HG02678 (cell line): ENCODE results near the gene EGR2.

Experiments
- ATAC-seq: cut with Tn5 transposase; IDR thresholded peaks from one replicate; pipeline ENCODE4 v1.9.1; 2021; ENCODE audit warnings: mild to moderate bottlenecking, moderate library complexity; ENCODE audit not compliant: unreplicated experiment

The EGR2 gene

DNA sequence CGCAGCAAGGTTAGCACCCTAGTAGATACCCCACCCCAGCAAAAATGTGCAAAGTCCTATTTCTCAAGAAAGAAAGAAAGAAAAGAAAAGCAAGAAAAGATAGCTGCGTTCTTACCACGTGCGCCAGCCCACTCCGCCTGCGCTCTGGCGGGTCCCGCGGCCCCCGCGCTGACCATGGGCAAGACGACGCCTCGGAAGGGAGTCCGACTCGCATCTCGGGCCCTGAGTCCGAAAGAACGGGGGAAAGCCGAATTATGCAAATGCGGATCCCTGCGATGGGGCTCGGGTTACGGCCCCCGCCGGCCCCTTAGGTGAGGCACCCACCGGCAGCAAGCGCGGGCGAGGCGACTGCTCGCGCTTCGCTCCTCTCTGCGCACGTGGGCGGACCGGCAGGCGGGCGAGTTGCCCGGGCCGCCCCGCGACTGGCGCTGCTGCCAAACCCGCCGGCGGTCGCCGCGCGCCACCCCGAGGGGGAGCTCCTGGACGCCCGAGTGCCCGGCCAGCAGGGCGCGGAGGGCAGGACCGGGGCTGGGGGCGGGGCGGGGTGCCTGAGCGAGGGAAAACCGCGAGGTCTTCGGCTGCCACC is 2.4 kb upstream of the EGR2 start:
- no peak for ATAC-seq

DNA sequence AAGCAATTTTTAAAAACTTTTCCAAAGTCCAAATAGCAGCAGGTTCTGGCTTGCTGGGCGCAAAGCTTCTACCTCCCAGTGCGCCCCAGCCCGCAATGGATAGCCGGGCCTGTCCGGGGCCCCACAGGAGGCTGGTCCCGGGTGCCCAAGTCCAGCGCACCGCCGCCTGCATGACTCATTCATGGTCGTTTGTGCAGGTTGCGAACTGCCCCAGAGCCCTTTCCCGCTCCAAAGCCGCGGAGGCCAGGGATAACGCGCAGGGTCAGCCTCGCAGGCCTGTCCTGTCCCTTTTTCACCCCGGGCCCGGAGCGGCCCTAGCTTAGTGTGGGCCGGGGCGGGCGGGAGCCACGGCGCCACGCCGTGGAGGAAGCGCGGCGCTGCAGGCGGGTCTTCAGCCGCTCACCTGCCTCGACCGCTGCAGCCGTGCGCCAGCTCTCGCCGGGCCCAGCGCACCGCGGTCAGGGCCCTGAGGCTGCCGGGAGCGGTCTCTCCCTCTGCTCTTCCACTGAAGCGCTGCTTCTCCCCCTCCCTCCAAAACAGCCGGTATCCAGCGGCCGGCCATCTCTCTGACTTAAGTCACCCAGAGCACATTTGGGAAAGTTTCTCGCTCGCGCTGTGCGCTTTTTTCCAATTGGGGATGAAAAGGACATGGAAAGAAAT is 1.7 kb upstream of the EGR2 start:
- ATAC-seq = peak; percentile 34

DNA sequence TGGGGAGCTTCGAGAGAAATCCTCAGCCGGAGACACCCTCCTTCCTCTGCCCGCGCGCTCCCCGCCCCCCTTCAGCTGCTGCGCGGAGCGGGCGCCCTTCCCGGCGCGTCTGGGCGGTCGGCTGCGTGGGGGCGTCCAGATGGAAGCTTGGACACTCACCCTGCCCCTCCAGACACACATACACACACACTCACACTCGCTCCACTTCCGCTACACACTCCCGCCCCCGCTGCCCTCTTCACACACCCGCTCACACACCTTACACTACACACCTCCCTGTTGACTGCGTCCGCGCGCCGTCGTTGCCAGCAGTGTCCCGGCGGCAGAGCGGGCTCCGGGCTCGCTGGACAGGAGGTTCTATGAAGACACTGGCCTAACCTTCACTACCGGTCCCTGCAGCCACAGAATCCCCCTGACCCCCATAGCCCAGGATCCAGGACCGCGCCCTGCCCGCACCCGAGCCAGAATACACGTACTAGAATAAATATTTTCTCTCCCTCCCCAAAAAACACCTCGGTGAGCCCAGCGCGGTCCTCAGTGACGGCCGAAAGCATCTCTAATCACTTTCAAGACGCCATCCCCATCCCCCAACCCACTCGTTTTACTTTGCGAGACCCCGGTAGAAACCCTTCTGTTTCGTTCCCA is 1.1 kb upstream of the EGR2 start:
- ATAC-seq = peak; percentile 22

DNA sequence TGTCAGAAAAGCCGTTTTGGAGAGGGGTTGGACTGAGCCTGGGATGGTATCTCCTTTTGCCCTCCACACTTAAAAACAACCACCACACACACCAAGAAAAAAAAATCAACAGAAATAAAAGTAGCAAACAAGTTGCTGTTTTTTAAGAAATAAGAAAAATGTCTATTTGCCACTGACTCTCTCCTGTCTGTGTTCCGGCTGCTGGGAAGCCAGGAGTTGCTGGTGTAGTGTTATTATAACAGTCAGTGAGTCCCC is 163 bp downstream of the EGR2 start:
- no peak for ATAC-seq

DNA sequence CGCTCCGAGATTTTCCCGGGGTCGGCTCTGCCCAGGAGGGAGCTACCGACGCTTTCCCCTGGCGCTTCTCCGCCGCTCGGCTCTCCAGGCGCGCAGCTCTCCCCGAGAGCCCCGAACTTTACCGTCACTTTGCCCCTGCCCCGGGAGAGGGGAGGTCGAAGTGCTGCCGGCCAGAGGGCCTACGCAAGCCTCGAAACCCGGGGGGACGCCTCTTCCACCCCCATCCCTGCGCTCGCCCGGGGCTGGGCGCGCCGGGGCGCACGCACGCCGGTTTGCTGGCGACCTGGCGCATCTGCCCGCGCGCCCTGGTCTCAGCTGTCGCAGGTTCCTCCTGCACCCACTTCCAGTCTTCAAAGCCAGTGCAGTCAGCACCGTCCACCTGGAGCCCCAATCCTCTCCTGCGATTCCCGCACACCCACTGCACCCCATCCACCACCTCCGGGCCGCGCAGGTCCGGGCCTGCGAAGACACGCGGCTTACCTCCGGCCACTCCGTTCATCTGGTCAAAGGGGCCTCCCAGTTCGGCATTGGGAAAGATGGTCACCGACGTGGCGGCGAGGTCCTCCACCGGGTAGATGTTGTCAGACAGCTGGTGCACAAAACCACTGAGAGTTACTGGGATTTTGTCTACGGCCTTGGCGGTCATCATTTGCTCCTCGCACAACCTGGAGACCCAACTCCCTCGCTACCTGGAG is 638 bp downstream of the EGR2 start:
- ATAC-seq = no peak

DNA sequence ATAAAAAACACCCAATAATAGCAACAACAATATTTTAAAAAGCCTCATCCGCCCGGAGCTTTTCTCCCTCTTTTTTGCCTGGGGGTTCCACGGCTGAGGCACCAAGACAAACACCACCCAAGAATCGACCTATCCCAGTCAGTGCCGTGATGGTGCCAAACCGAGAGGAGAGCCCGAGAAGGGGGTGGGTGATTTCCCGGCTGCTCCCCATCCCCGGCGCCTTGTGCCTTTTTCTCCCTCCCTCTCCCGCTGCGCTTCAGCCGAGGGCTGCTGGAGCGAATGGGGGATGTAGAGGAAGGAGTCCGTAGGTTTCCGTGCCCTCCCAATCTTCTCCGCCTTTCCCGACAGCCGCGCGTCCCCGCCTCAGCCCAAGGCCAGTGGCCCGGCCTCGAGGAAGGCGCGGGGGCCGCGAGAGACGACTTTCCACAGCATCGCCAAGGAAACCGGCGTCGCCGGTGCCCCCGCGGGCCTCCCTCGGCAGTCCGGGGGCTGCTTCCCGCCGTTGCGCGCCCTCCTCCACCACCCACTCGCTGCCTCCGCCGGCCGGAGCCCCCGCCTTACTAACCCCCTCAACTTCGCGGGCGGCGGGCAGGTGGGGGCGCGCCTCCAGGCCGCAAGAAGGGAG is 1.3 kb downstream of the EGR2 start:
- ATAC-seq = no peak

DNA sequence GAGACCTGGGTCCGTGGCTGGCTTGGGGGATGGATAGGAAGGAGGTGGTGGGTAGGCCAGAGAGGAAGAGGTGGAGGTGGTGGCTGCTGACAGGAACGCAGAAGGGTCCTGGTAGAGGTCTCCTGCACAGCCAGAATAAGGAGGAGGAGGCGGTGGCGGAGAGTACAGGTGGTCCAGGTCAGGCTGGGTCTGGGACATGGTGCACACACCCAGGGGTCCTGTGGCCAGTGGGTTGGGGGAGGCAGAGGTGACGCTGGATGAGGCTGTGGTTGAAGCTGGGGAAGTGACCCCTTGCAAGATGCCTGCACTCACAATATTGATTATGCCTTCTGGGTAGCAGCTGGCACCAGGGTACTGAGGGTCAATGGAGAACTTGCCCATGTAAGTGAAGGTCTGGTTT is 2.2 kb downstream of the EGR2 start:
- ATAC-seq = no peak

DNA sequence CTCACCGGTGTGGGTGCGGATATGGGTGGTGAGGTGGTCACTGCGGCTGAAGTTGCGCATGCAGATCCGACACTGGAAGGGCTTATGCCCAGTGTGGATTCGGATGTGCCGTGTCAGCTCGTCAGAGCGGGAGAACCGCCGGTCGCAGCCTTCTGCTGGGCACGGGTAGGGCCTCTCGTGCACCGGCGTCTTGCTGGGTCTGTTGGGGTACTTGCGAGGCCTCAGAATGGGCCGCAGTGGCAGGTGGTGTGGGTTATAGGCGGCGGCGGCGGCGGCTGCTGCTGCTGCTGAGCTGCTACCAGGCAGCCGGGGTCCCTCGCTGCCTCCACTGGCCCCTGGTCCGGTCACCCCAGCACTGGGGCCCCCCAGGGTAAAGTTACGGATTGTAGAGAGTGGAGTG is 2.7 kb downstream of the EGR2 start:
- no peak for ATAC-seq

DNA sequence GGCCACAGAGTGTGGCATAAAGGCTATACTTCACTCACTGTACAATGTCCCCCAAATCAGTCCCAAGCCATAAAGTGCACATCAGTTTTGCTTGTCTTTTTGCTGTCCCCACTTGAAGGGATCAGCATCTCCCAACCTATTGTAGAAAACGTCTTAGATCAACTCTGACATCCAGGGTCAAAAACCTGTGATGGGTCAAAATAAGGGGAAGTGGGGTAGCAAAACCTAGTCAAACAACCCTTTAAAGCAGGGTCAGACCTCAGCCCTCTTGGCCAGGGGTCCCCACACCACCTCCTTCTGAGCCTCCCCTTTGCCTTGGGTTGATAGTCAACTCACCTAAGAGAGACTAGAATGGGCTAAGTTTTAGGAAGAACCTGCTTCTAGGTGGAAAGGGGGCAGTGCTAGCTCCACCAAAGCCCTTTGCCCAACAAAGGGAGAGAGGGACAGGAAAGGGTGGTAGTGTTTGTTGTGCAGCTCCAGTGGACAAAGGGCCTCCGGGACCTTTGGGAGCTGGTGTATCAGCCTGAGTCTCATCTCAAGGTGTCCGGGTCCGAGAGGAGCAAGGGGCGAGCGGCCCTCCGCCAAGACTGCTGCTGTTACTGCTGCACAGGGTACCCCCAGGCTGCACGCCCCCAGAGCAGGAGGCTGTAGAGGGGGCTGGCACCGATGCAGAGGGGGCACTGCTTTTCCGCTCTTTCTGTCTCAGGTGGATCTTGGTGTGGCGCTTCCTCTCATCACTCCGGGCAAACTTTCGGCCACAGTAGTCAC is 3.3 kb downstream of the EGR2 start:
- ATAC-seq = no peak

DNA sequence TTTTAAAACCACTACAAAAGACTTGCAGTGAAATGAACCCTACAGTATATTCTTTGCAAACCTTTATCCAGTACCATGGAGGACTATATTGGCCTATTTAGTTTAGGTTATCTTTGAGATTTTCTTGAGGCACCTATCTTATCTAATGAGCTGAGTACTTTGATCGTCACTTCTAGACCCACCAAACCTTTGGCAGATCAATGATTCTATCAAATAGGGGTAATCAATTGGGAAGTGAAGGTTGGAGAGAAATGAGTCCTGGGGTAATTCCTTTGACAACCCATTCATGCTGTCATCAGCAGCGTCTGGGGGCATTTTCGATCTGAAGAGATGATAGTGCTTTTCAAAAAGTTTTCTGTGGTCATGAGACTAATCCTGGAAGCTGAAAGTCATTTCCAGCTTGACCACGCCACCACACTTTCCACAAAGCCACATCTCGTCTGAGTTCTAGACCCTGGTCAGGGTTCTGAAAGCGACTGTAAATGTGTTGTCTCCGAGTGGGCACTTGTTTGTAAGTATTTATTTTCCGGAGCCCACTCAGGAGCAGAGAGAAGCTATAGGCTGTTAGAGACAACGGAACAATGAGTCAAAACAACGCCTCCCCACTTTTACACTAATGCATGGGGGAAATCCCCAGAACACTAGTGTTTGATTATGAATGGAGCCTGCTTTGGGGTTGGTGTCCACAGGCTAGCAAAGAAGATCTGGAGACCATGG is 4.8 kb downstream of the EGR2 start:
- ATAC-seq = peak; percentile 46

DNA sequence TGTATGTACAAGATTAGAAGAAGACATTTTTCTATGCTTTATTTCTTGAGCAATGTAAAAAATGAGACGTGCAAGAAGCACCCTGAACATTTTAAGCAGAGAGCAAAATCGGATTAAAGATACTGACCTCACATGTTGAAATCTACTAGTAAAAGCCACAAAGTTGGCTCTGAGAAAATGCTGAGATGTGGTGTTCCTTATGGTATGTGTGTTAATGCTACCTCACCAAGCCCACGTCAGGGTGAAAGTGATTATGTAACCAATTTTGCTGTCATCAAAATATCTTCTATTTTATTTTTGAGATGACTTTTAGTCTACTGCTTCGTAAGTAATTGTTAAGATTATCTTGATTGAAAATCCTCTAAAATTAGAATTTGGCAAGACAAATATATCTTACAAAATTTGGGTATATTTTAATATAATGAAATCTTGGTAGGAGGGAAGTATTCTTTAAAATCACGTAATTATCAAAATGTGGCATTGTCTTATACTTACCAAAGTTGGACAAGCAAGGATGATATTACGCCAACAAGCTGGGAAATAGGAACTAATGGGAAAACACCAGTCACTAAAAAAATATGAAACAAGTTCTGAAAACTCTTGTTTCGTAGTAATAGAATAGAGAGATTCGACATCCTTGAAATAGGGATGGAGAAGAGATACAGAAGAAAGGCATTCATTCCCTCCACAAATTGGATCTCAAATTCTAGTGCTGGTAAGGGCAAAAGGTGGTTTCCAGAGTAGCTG is 5.8 kb downstream of the EGR2 start:
- ATAC-seq = no peak

DNA sequence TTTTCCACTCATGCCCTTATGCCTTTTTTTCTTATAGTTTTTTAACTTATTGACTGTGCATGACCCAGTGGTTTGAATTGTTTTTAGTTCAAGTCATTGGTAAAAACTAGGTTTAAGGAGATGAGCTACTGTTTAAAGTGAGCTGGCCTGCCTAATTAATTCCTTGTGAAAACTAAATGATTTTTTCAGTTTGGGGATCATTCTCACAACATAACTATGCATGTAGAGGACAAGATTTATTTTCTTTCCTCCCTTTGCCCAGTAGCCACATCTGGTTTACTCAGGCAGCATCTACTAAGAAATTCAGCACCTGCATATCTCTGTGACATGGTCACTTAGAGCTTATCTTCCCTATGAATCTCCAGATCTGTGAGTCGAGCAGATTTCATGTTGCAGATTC is 9.9 kb downstream of the EGR2 start:
- no peak for ATAC-seq

DNA sequence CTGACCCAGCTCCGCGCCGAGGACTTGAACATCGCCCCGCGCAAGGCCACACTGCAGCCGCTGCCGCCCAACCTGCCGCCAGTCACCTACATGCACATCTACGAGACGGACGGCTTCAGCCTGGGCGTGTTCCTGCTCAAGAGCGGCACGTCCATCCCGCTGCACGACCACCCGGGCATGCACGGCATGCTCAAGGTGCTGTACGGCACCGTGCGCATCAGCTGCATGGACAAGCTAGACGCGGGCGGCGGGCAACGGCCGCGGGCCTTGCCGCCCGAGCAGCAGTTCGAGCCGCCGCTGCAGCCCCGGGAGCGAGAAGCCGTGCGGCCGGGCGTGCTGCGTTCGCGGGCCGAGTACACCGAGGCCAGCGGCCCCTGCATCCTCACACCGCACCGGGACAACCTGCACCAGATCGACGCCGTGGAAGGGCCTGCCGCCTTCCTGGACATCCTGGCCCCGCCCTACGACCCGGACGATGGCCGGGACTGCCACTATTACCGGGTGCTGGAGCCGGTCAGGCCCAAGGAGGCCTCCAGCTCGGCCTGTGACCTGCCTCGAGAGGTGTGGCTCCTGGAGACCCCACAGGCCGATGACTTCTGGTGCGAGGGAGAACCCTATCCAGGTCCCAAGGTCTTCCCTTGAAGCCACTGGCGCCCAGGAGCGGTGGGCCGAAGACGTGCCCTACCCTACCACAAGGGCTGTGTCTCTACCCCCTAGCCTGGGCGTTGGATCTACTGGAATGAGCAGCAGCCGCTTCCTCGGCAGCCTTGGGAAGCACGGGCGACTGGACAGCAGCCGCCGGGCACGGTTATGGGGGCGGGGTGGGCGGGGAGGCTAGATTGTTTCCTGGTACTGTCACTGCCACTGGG is 10.7 kb downstream of the EGR2 start:
- peak; percentile 1 for ATAC-seq

DNA sequence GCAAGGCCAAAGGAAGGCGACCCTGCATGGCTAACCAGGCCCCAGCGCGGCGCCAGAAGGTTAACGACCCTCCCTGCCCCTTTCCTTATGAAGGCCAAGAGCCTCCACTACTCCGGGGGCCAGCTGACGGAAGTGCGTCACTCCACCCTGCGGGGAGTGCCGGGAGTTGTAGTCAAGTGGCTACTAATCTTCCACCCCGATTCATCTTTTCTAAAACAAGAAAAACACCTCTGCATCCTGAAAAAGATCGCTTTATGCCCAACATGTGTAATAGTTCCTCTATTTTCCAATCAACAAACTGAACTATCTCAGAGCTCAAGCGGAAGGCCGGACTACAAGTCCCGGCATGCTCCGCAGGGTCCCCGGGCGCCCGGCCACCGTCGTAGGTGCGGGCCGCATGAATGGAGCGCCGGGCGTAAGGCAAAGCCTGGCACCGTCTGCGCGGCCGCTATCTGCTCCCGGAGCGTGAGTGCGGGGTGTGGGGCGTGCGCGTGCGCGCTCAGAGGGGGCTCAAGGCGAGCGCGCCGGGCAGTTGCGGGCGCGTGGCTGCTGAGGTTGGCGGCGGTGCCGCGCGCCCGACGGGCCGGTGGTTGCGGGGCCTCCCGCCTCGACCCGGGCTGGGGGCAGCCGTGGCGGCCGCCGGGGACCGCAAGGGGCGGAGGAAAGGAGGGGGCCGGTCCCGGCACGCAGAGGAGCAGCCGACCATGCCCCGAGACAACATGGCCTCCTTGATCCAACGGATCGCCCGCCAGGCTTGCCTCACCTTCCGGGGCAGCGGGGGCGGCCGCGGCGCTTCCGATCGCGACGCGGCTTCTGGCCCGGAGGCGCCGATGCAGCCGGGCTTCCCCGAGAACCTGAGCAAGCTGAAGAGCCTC is 11.6 kb downstream of the EGR2 start, which contains the start of gene ADO:
TSS of gene ADO (plus strand) at position 365 of the 875 bp plus-strand sequence. CDS start at position 705, 340 bp downstream.
- peak; percentile 88 for ATAC-seq

DNA sequence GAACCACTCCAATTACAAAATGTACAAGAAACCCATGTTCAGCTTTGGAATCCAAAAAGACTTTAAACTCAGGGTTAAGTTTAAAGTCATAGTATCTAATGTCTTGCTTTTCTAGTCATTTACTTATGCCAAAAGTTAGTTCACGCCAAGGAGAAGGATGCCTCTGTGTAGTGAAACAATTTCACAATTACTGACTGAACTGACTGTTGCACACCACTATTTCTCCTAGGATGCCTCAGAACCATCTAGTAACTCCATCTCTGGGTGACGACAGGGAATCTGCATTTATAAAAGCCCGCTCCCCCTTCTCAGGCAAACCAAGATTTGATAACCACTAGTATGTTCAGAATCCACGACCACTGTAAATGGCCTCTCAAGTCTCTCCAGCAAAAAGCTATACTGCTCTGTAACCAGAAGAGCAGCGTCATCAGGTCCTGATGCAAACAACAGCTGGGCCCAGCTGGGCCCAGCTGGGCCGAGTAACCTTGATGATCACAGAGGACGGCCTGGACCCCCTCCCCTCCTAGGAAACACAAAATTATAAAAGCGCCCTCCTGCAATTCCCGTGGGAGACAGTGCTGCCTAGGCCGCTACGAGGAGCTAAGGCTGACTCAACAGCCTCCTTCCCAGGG is 12.3 kb downstream of the EGR2 start:
- peak; percentile 0 for ATAC-seq

DNA sequence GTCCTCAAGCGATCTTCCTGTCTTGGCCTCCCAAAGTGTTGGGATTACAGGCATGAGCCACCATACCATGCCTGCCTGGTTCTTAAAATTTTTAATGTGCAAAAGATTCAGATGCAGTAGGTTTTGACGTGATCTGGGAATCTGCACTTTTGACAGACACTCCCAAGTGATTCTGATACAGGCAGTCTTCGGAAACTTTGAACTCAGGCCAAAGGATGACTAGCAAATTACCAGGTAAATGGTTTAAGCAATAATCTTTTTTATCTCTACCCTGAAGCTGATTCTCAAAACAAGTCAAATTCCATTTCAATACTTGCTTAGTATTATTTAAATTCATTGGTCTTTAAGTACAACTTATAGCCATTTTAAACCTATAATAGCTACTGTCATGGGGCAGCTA is 14.3 kb downstream of the EGR2 start:
- no peak for ATAC-seq

DNA sequence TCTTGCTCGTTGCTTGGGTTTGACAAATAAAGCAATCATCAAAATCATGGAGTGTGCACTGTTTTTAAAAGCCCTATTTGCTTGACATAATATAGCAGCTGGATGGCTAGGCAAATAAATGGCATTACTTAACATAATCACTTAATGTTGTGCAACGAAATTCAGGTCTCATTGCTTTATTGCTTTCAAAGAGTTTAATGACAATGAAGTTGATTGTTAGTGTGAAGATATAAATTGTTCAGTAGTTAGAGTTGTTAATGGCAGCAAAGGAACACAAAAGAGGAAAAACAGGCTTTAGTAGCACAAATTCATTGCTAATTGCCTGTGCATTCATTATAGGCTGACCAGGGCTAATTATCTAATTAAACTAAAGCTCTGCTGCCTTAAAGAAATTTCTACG is 19.3 kb downstream of the EGR2 start:
- no peak for ATAC-seq
